Fibroblast of pulmonary artery (primary cell): Measurements from ENCODE around the gene PHTF1.

Experiments used
- DNase-seq: peaks from one replicate; pipeline ENCODE4 v3.0.0-alpha.2; 2010; ENCODE audit warnings: low read depth
- H3K4me3 ChIP-seq: replicated peaks from 2 replicates; pipeline ENCODE4 v1.5.1; 2011; ENCODE audit warnings: low read depth, mild to moderate bottlenecking, control low read depth, low read length, moderate library complexity
- TF ChIP-seq, protein P1 (sequence below): IDR thresholded peaks from 2 replicates; pipeline ENCODE4 v1.5.1; 2011; ENCODE audit warnings: mild to moderate bottlenecking, control low read depth, low read length, inconsistent platforms; ENCODE audit errors: missing control alignments

The PHTF1 gene

DNA sequence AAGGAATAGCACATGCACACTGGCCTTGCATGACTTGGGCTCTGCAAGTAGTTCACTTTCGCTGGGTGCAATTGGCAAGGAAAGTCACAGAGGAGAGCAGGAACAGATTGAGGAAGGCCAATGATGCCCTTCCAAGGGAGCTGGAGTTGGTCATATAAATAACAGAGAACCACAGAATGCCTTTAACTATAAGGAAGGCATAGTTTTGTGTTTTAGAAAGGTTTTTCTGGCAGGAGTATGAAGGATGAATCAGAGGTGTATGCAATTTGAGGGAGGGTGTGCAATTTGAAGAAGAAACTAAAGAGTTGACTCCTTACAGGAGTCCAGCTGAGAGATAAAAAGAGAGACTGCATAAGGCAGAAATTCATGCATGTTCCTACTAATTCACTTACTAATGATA is 112.1 kb downstream of the PHTF1 start:
- DNase-seq: no peak
- H3K4me3 ChIP-seq: no peak overlapping the region
- TF ChIP-seq, protein P1, sequence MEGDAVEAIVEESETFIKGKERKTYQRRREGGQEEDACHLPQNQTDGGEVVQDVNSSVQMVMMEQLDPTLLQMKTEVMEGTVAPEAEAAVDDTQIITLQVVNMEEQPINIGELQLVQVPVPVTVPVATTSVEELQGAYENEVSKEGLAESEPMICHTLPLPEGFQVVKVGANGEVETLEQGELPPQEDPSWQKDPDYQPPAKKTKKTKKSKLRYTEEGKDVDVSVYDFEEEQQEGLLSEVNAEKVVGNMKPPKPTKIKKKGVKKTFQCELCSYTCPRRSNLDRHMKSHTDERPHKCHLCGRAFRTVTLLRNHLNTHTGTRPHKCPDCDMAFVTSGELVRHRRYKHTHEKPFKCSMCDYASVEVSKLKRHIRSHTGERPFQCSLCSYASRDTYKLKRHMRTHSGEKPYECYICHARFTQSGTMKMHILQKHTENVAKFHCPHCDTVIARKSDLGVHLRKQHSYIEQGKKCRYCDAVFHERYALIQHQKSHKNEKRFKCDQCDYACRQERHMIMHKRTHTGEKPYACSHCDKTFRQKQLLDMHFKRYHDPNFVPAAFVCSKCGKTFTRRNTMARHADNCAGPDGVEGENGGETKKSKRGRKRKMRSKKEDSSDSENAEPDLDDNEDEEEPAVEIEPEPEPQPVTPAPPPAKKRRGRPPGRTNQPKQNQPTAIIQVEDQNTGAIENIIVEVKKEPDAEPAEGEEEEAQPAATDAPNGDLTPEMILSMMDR: no peak
